ENCODE measurements around the gene TMEM263. TPM values are rescaled to one million over a fixed set of nuclear protein-coding genes. Genes with fewer than 3 reads are reported as not detected.
A peak's percentile ranks its signal among the peaks of the same experiment; 100 is the strongest.

The TMEM263 gene
- total and polyA plus RNA-seq, 2 donors (not counting 3 experiments of a cell fraction or from before 2014, with no cell fraction given), result 22.5 to 72.5 TPM

GRCh38 chr12:106957583-106957982 is 1.9 kb downstream of the TMEM263 start:
- intact Hi-C loops (cut with micrococcal nuclease) (loop anchor here (2.0 kb wide), 2 partner anchors 15 to 99 kb away; no protein-coding TSS in a partner anchor), dilution Hi-C loops (cut with MboI; ENCODE audit: extremely low pct_ligation_motif_present, low sequenced_read_pairs) (no loop called here)
- TF ChIP-seq FOS (IDR thresholded peaks at IDR 0.05; ENCODE audit: borderline replicate concordance, insufficient read depth, low read length) (no peak), GATA2 (IDR thresholded peaks at IDR 0.05; ENCODE audit: insufficient read depth, insufficient read length, low read depth, low read length) (no peak), MAX (IDR thresholded peaks at IDR 0.05; ENCODE audit: insufficient read depth, insufficient read length) (no peak), JUN (IDR thresholded peaks at IDR 0.05; ENCODE audit: borderline replicate concordance, insufficient read depth, insufficient read length, low read depth) (no peak), CTCF (IDR thresholded peaks at IDR 0.05; ENCODE audit: extremely low read depth in 1 of 2, insufficient read depth in 1 of 2, low read depth in 1 of 2, low read length in 2 of 2) (no peak), POLR2A (IDR thresholded peaks at IDR 0.05; ENCODE audit: low read depth, low read length) (no peak)
- Histone ChIP-seq H3K4me3 (replicated peaks in 1 of 3; ENCODE audit: insufficient read depth in 1 of 3, low read depth in 1 of 3, low read length in 3 of 3) (peak overlapping the region; percentile 86 to 99 (median 97)), H3K9ac (replicated peaks; ENCODE audit: extremely low read depth, insufficient read depth, low read length) (peak overlapping the region; percentile 95), H3K4me2 (ENCODE audit: insufficient read depth, low read length) (peak overlapping the region; percentile 99), H4K20me1 (replicated peaks; ENCODE audit: control insufficient read depth, extremely low read depth, insufficient read depth, low read length) (peaks cover 11% of the 10 kb centered on the region), H3K36me3 (ENCODE audit: control insufficient read depth in 2 of 2, extremely low read depth in 1 of 2, insufficient read depth in 2 of 2, low read length in 2 of 2) (peaks cover 0 to 5% of the 10 kb centered on the region in 2 experiments), H3K79me2 (ENCODE audit: control insufficient read depth, insufficient read depth, low read length) (peaks cover 60% of the 10 kb centered on the region), H3K27ac (ENCODE audit: insufficient read depth, low read depth, low read length) (peak overlapping the region; percentile 87), H2AFZ (ENCODE audit: low read depth, low read length) (no peak overlapping the region), H3K9me1 (replicated peaks; ENCODE audit: control insufficient read depth, extremely low read depth, insufficient read depth, low read length) (peaks cover 4% of the 10 kb centered on the region), H3K4me1 (ENCODE audit: control insufficient read depth, extremely low read depth, insufficient read depth, low read length) (peaks cover 12% of the 10 kb centered on the region), H3K9me3 (replicated peaks; ENCODE audit: control insufficient read depth, insufficient read depth, low read length) (no peaks in the 10 kb centered on the region), H3K27me3 (ENCODE audit: control insufficient read depth in 2 of 2, insufficient read depth in 2 of 2, low read length in 2 of 2) (no peaks in the 10 kb centered on the region)
- ChIA-PET POLR2A (interaction anchor here (1.2 kb wide), 1 partner anchor 29 kb away, joined by 3 read pairs; the partner anchor contains the start of gene MTERF2), CTCF (interaction anchor here (1.4 kb wide), 1 partner anchor 135 kb away, joined by 4 read pairs; no protein-coding TSS in a partner anchor)
- FAIRE-seq, result no peak
- DNase-seq (ENCODE audit: low read depth, low spot score), result peak; percentile 37
- BruUV-seq (replicated peaks), result no TSS peak
